GM23338 (cell line): ENCODE measurements around the gene ABCA6. TPM values are rescaled to one million over a fixed set of nuclear protein-coding genes. Genes with fewer than 3 reads are reported as not detected.

Source experiments
- ATAC-seq: fragments of 200-7000 bp; cut with Tn5 transposase; 3 replicates; pipeline ENCODE4 v1.9.1; 2020
- DNase-seq: peaks from one replicate; pipeline ENCODE4 v3.0.0-alpha.2; 2015; ENCODE audit warnings: low spot score
- H2AFZ ChIP-seq: fragments of 200-600 bp; sonication (generic); 2 replicates; pipeline ENCODE4 v1.8.0; 2016; ENCODE audit warnings: antibody characterized with exemption, mild to moderate bottlenecking, moderate library complexity
- H3F3A ChIP-seq: fragments of 200-600 bp; sonication (generic); replicated peaks from 2 replicates; pipeline ENCODE4 v1.8.0; 2017; ENCODE audit warnings: antibody characterized with exemption, mixed run types, low read depth
- H3K27ac ChIP-seq: fragments of 200-600 bp; sonication (generic); 2 replicates; pipeline ENCODE4 v1.6.1; 2016; ENCODE audit warnings: low read depth
- H3K27me3 ChIP-seq: fragments of 200-600 bp; sonication (generic); 2 replicates; pipeline ENCODE4 v1.8.0; 2016; ENCODE audit warnings: mild to moderate bottlenecking, mixed run types, moderate library complexity; ENCODE audit not compliant: insufficient read depth
- H3K36me3 ChIP-seq: fragments of 200-600 bp; sonication (generic); 2 replicates; pipeline ENCODE4 v1.8.0; 2016; ENCODE audit warnings: mild to moderate bottlenecking; ENCODE audit not compliant: insufficient read depth
- H3K4me1 ChIP-seq: fragments of 200-600 bp; sonication (generic); 2 replicates; pipeline ENCODE4 v1.8.0; 2016; ENCODE audit warnings: mild to moderate bottlenecking, moderate library complexity; ENCODE audit not compliant: insufficient read depth
- H3K4me2 ChIP-seq: fragments of 200-600 bp; sonication (generic); 2 replicates; pipeline ENCODE4 v1.7.1; 2017; ENCODE audit warnings: mixed run types
- H3K4me3 ChIP-seq: fragments of 200-600 bp; sonication (generic); 2 replicates; pipeline ENCODE4 v1.6.1; 2016; ENCODE audit warnings: mixed run types
- H3K79me2 ChIP-seq: fragments of 200-600 bp; sonication (generic); replicated peaks from 2 replicates; pipeline ENCODE4 v1.8.0; 2017; ENCODE audit warnings: mild to moderate bottlenecking; ENCODE audit not compliant: insufficient read depth
- H3K9me2 ChIP-seq: fragments of 200-600 bp; sonication (generic); 2 replicates; pipeline ENCODE4 v1.8.0; 2017; ENCODE audit not compliant: insufficient read depth
- H4K20me1 ChIP-seq: fragments of 200-600 bp; sonication (generic); replicated peaks from 2 replicates; pipeline ENCODE4 v1.8.0; 2017; ENCODE audit warnings: mild to moderate bottlenecking; ENCODE audit not compliant: insufficient read depth
- H3K27ac Mint-ChIP-seq: 2 replicates; pipeline ENCODE4 v1.8.0; 2020; ENCODE audit warnings: inconsistent platforms, mild to moderate bottlenecking, moderate library complexity, mixed read lengths
- H3K27me3 Mint-ChIP-seq: 3 replicates; pipeline ENCODE4 v1.8.0; 2022; ENCODE audit warnings: low read depth, mild to moderate bottlenecking, moderate library complexity, mixed read lengths, inconsistent platforms; ENCODE audit not compliant: insufficient read depth, poor library complexity
- H3K36me3 Mint-ChIP-seq: 3 replicates; pipeline ENCODE4 v1.8.0; 2021; ENCODE audit warnings: low read depth, mild to moderate bottlenecking, inconsistent platforms, moderate library complexity, mixed read lengths
- H3K4me1 Mint-ChIP-seq: 3 replicates; pipeline ENCODE4 v1.8.0; 2020; ENCODE audit warnings: mild to moderate bottlenecking, inconsistent platforms, mixed read lengths
- H3K4me3 Mint-ChIP-seq: 3 replicates; pipeline ENCODE4 v1.8.0; 2021; ENCODE audit warnings: moderate library complexity, mild to moderate bottlenecking, inconsistent platforms, mixed read lengths
- H3K9me3 Mint-ChIP-seq: 3 replicates; pipeline ENCODE4 v1.8.0; 2020; ENCODE audit warnings: moderate library complexity, mild to moderate bottlenecking, inconsistent platforms, mixed read lengths
- CREB1 ChIP-seq: fragments of 250-450 bp; sonication (Bioruptor Pico); IDR thresholded peaks from 2 replicates; pipeline ENCODE4 v1.5.0; 2020; ENCODE audit warnings: low read depth, mild to moderate bottlenecking, moderate library complexity
- ETS1 ChIP-seq: IDR thresholded peaks from 2 replicates; pipeline ENCODE4 v1.6.1; 2016; ENCODE audit warnings: antibody characterized with exemption
- EZH2 ChIP-seq: fragments of 200-600 bp; sonication (generic); IDR thresholded peaks from one replicate; pipeline ENCODE4 v1.8.0; 2017; ENCODE audit warnings: antibody characterized with exemption, mild to moderate bottlenecking, low read depth; ENCODE audit not compliant: unreplicated experiment
- EZH2phosphoT487 ChIP-seq: fragments of 200-600 bp; sonication (generic); IDR thresholded peaks from one replicate; pipeline ENCODE4 v1.8.1; 2018; ENCODE audit warnings: antibody characterized with exemption; ENCODE audit not compliant: unreplicated experiment
- JUNB ChIP-seq: IDR thresholded peaks from one replicate; pipeline ENCODE4 v1.6.1; 2016; ENCODE audit warnings: antibody characterized with exemption; ENCODE audit not compliant: unreplicated experiment
- NANOG ChIP-seq: IDR thresholded peaks from 2 replicates; pipeline ENCODE4 v1.6.1; 2016; ENCODE audit warnings: antibody characterized with exemption, borderline replicate concordance
- POLR2AphosphoS5 ChIP-seq: IDR thresholded peaks from 2 replicates; pipeline ENCODE4 v1.6.1; 2016; ENCODE audit warnings: antibody characterized with exemption, low read depth
- REST ChIP-seq: IDR thresholded peaks from one replicate; pipeline ENCODE4 v1.6.1; 2018; ENCODE audit warnings: antibody characterized with exemption; ENCODE audit not compliant: unreplicated experiment
- STAT1 ChIP-seq: IDR thresholded peaks from one replicate; pipeline ENCODE4 v1.6.1; 2016; ENCODE audit warnings: antibody characterized with exemption; ENCODE audit not compliant: unreplicated experiment
- ZNF114 ChIP-seq: fragments of 250-450 bp; sonication (Bioruptor Pico); IDR thresholded peaks from 2 replicates; pipeline ENCODE4 v1.5.0; 2020; ENCODE audit warnings: mild to moderate bottlenecking, moderate library complexity
- ZNF331 ChIP-seq: fragments of 250-450 bp; sonication (Bioruptor Pico); IDR thresholded peaks from 2 replicates; pipeline ENCODE4 v1.5.0; 2020; ENCODE audit warnings: low read depth, mild to moderate bottlenecking, moderate library complexity
- ZNF462 ChIP-seq: fragments of 250-450 bp; sonication (Bioruptor Pico); IDR thresholded peaks from 2 replicates; pipeline ENCODE4 v1.5.0; 2020; ENCODE audit warnings: mild to moderate bottlenecking, moderate library complexity
- polyA plus RNA-seq: library from polyadenylated mRNA; unstranded; fragments of >200 nt; fragmentation: Nextera tagmentation; extraction: Ambion mirVana; gene quantifications from 2 replicates; pipeline ENCODE4 v1.2.1, GENCODE V29; 2016
- total RNA-seq: library from RNA; depleted of rRNA; stranded (reverse); fragments of >200 nt; shearing (Covaris generic); gene quantifications from 2 replicates; pipeline ENCODE4 v1.2.3, GENCODE V29; 2014

Gene ABCA6
- total and polyA plus RNA-seq, 2 experiments from 2014 or later, result not detected

- Histone ChIP-seq H3K9me2 (0 out of 2 replicates have a peak, but pooled peaks cover 3% of the 10 kb centered on the region), H3K36me3 (no peaks in the 10 kb centered on the region), H3K27me3 (no peaks in the 10 kb centered on the region), H3K27ac (no peak overlapping the region), H2AFZ (no peak overlapping the region), H3K79me2 (no peaks in the 10 kb centered on the region), H3F3A (no peaks in the 10 kb centered on the region), H3K4me2 (no peak overlapping the region), H3K4me3 (no peak overlapping the region), H3K4me1 (no peaks in the 10 kb centered on the region), H4K20me1 (no peaks in the 10 kb centered on the region)
- Mint-ChIP-seq H3K36me3 (no peaks in the 10 kb centered on the region), H3K27me3 (no peaks in the 10 kb centered on the region), H3K4me1 (no peaks in the 10 kb centered on the region), H3K27ac (no peak overlapping the region), H3K9me3 (no peaks in the 10 kb centered on the region), H3K4me3 (no peak overlapping the region)
- TF ChIP-seq NANOG (no peak), EZH2 (no peak), JUNB (no peak), STAT1 (no peak), ZNF114 (CRISPR knock-in tag) (no peak), ZNF331 (CRISPR knock-in tag) (no peak), ZNF462 (no peak), REST (no peak), CREB1 (no peak), ETS1 (no peak), EZH2phosphoT487 (no peak), POLR2AphosphoS5 (no peak)
- DNase-seq, result no peak
- no peak for ATAC-seq
Observed at GRCh38 chr17:69055334-69055733, 86.4 kb downstream of the ABCA6 start.
